HepG2 (cell line): Measurements from ENCODE around the gene USP15. TPM values are rescaled to one million over a fixed set of nuclear protein-coding genes. Genes with fewer than 3 reads are reported as not detected.

ENCODE experiments used
- HNF4A ChIP-seq: sonication (generic); formaldehyde crosslinking; IDR thresholded peaks from 2 replicates; pipeline ENCODE4 v1.4.0; 2020; ENCODE audit warnings: missing genetic modification reagents
- HOMEZ ChIP-seq: IDR thresholded peaks from 2 replicates; pipeline ENCODE4 v1.6.1; 2016; ENCODE audit warnings: low read depth
- LCORL ChIP-seq, 2 experiments: fragments of 450-650 bp in 1 of 2; sonication (generic) in 1 of 2; formaldehyde crosslinking in 1 of 2; IDR thresholded peaks; 2 replicates each; pipeline versions ENCODE4 v1.5.0 to v1.6.1; 2017 to 2020; ENCODE audit warnings: antibody characterized with exemption in 1 of 2, missing genetic modification reagents in 1 of 2
- MIXL1 ChIP-seq: IDR thresholded peaks from 2 replicates; pipeline ENCODE4 v1.6.1; 2016
- PAXIP1 ChIP-seq: sonication (generic); formaldehyde crosslinking; conservative IDR thresholded peaks from 2 replicates; pipeline ENCODE4 v1.4.0; 2020; ENCODE audit warnings: mild to moderate bottlenecking, missing genetic modification reagents, moderate library complexity
- SIX1 ChIP-seq: sonication (generic); formaldehyde crosslinking; IDR thresholded peaks from 2 replicates; pipeline ENCODE4 v1.4.0; 2020; ENCODE audit warnings: missing genetic modification reagents, borderline replicate concordance
- SRSF4 ChIP-seq: fragments of 200-400 bp; formaldehyde crosslinking; IDR thresholded peaks from one replicate; pipeline ENCODE4 v1.6.1; 2018; ENCODE audit warnings: mild to moderate bottlenecking, low read depth, low read length, moderate library complexity; ENCODE audit not compliant: poor library complexity, severe bottlenecking
- ZMYM4 ChIP-seq: sonication (generic); formaldehyde crosslinking; IDR thresholded peaks from 2 replicates; pipeline ENCODE4 v1.8.1; 2023; ENCODE audit warnings: mild to moderate bottlenecking, missing genetic modification reagents
- ZNF770 ChIP-seq: sonication (generic); formaldehyde crosslinking; IDR thresholded peaks from 2 replicates; pipeline ENCODE4 v1.5.0; 2020; ENCODE audit warnings: mild to moderate bottlenecking, missing genetic modification reagents
- polyA plus RNA-seq, 8 experiments: library from polyadenylated mRNA; depleted of rRNA in 3 of 8; stranded (reverse) in 7 of 8; unstranded in 1 of 8; fragments of >200 nt; fragmentation: Illumina TruSeq in 4 of 8; extraction: Trizol in 4 of 8; gene quantifications; 2 replicates each; pipeline versions ENCODE4 v1.2.1 to v1.2.3, GENCODE V29; 2011 to 2016; ENCODE audit warnings: low read depth in 4 of 8, missing spikeins in 1 of 8, mixed read lengths in 1 of 8; ENCODE audit not compliant: insufficient read depth in 1 of 8
- total RNA-seq, 5 experiments: library from RNA; depleted of rRNA; stranded (reverse); fragments of >200 nt; fragmentation: Illumina TruSeq; extraction: Trizol; gene quantifications; 2 replicates each; pipeline ENCODE4 v1.2.3, GENCODE V29; 2016; ENCODE audit warnings: low read depth in 1 of 5

Gene USP15
- total and polyA plus RNA-seq, 2 of the 13 experiments (the other 11 are each of a cell fraction or from before 2014, with no cell fraction given) = 17.3 to 51.7 TPM

GRCh38 chr12:62273724-62274380, 13.6 kb downstream of the USP15 start (continued):
- TF ChIP-seq PAXIP1 (CRISPR knock-in tag) (peak; percentile 32; the same call in 1 of the 2 replicates), LCORL (IDR thresholded peaks at IDR 0.05) (no peak), LCORL (CRISPR knock-in tag; IDR thresholded peaks at IDR 0.05) (peak; percentile 64), HOMEZ (peak; percentile 46; the same call in 1 of the 2 replicates), HNF4A (0 out of 2 replicates have a peak, but pooled peaks have one; percentile 28), SRSF4 (no peak), ZNF770 (CRISPR knock-in tag) (peak; percentile 68), ZMYM4 (peak; percentile 43; the same call in 1 of the 2 replicates), MIXL1 (0 out of 2 replicates have a peak, but pooled peaks have one; percentile 29), SIX1 (CRISPR knock-in tag) (no peak)
